ENCODE measurements around the gene YIPF6.
"Not testable (repeated sequence)": the region's sequence is repeated elsewhere in the genome, so short reads cannot be mapped to it uniquely, and the experiment has no call there.

YIPF6 gene

GRCh38 chrX:68534691-68535090, 35.8 kb downstream of the YIPF6 start:
- no peak for DNase-seq (ENCODE audit: low read depth)
- no peak for TF ChIP-seq CTCF (IDR thresholded peaks at IDR 0.05; ENCODE audit: control insufficient read depth, insufficient read depth, low read depth, low read length, missing control alignments)
- no peak overlapping the region for H3K4me3 ChIP-seq (ENCODE audit: control insufficient read depth, low read depth, low read length)

GRCh38 chrX:68536429-68536828, 37.6 kb downstream of the YIPF6 start:
- DNase-seq (ENCODE audit: low read depth), result no peak
- H3K4me3 ChIP-seq (ENCODE audit: control insufficient read depth, low read depth, low read length), result no peak overlapping the region
- no peak for TF ChIP-seq CTCF (IDR thresholded peaks at IDR 0.05; ENCODE audit: control insufficient read depth, insufficient read depth, low read depth, low read length, missing control alignments)

GRCh38 chrX:68536884-68537283, 38.0 kb downstream of the YIPF6 start:
- H3K4me3 ChIP-seq (ENCODE audit: control insufficient read depth, low read depth, low read length), result no peak overlapping the region
- TF ChIP-seq CTCF (IDR thresholded peaks at IDR 0.05; ENCODE audit: control insufficient read depth, insufficient read depth, low read depth, low read length, missing control alignments), result no peak
- no peak for DNase-seq (ENCODE audit: low read depth)

GRCh38 chrX:68550193-68550592, 51.3 kb downstream of the YIPF6 start:
- no peak for TF ChIP-seq CTCF (IDR thresholded peaks at IDR 0.05; ENCODE audit: control insufficient read depth, insufficient read depth, low read depth, low read length, missing control alignments)
- DNase-seq (ENCODE audit: low read depth), result no peak
- H3K4me3 ChIP-seq (ENCODE audit: control insufficient read depth, low read depth, low read length), result no peak overlapping the region

GRCh38 chrX:68556036-68556435, 57.2 kb downstream of the YIPF6 start:
- no peak for DNase-seq (ENCODE audit: low read depth)
- no peak overlapping the region for H3K4me3 ChIP-seq (ENCODE audit: control insufficient read depth, low read depth, low read length)
- TF ChIP-seq CTCF (IDR thresholded peaks at IDR 0.05; ENCODE audit: control insufficient read depth, insufficient read depth, low read depth, low read length, missing control alignments), result no peak

GRCh38 chrX:68557126-68557525, 58.3 kb downstream of the YIPF6 start:
- DNase-seq (ENCODE audit: low read depth); H3K4me3 ChIP-seq (ENCODE audit: control insufficient read depth, low read depth, low read length): not testable (repeated sequence)

- H3K4me3 ChIP-seq (ENCODE audit: control insufficient read depth, low read depth, low read length); DNase-seq (ENCODE audit: low read depth): not testable (repeated sequence)
Measured at GRCh38 chrX:68559905-68560304, 61.1 kb downstream of the YIPF6 start.

GRCh38 chrX:68568136-68568535, 69.3 kb downstream of the YIPF6 start:
- DNase-seq (ENCODE audit: low read depth), result no peak
- TF ChIP-seq CTCF (IDR thresholded peaks at IDR 0.05; ENCODE audit: control insufficient read depth, insufficient read depth, low read depth, low read length, missing control alignments), result no peak

More at GRCh38 chrX:68568136-68568535, 69.3 kb downstream of the YIPF6 start:
- H3K4me3 ChIP-seq (ENCODE audit: control insufficient read depth, low read depth, low read length), result no peak overlapping the region

Measured in AG09309 (cell line).